ENCODE measurements around the gene NKX2-3. TPM values are rescaled to one million over a fixed set of nuclear protein-coding genes. Genes with fewer than 3 reads are reported as not detected.

Gene NKX2-3
- total RNA-seq, 1 donor from 2014 or later, result not detected

GRCh38 chr10:99527526-99528493 lies 4.9 kb upstream of the NKX2-3 start:
- no peak for DNase-seq (ENCODE audit: low read depth)
- no peak overlapping the region for H3K4me3 ChIP-seq (ENCODE audit: low read depth, low read length)
- no peak for TF ChIP-seq CTCF (conservative IDR thresholded peaks at IDR 0.05; ENCODE audit: low read depth, low read length)

DNA sequence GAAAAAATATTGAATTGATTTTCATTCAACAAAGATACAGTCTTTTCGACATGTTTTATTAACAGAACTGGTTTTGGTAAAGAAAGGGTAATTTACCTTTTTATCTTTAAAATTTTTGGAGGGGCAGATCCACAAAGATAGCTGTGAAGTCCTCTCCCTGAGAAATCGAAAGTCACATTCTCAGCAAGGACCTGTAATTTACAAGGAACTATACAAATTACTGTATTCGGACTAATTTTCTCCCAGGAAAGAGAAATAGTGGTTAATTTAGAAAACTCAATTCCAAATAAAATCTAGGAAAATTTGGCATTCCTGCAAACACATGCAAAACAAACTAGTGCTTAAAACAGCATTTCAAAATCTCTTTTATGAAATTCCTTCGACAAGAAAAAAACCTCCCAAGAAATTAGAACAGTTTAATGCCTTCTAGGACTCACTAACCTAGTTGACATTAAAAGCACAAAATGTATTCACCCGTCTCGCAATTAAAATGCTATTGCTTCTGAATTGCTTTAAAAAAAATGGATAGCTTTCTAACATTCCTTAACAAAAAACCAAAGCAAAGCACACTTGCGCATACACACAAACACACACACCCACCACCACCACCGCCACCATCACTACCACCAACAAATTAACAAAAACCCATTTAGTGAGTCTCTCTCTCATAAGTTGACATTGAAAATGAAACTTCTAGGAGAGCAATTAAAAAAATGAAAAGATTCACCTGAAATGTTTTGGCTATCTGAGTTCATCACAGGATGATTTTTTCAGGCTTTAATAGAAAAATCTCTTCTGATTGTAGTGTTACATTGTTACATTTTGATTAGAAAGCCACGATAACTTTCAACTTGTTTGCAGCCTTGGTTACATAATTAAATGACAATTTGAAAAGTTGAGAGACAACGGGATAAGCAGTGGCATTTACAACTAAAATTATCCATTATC lies 4.0 kb upstream of the NKX2-3 start:
- H3K4me3 ChIP-seq (ENCODE audit: low read depth, low read length), result no peak overlapping the region
- no peak for DNase-seq (ENCODE audit: low read depth)
- TF ChIP-seq CTCF (conservative IDR thresholded peaks at IDR 0.05; ENCODE audit: low read depth, low read length), result no peak

DNA sequence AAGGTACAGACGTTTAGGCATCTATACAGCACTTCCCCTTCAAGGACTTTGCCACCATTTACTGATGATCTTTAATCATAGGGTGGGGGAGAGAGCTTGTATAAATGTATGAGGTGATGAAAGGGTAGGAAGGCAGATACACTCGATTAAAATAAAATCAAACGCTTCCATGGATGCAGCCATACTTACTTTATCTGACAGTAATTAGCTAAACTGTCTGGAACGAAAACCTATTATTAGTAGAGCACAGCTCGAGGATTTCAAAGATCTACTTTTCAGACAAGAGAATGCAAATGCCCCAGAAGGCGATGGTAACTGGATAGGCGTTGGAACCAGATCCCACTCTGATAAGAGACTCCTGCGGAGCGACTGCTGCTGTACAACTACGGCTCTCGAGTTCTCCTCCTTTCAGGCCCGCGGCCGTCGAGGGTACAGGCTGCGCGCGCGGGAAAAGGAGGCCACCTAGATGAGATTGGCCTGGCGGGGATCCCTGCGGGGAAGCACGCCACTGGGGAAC lies 3.1 kb upstream of the NKX2-3 start:
- no peak for DNase-seq (ENCODE audit: low read depth)
- TF ChIP-seq CTCF (conservative IDR thresholded peaks at IDR 0.05; ENCODE audit: low read depth, low read length), result no peak
- no peak overlapping the region for H3K4me3 ChIP-seq (ENCODE audit: low read depth, low read length)

DNA sequence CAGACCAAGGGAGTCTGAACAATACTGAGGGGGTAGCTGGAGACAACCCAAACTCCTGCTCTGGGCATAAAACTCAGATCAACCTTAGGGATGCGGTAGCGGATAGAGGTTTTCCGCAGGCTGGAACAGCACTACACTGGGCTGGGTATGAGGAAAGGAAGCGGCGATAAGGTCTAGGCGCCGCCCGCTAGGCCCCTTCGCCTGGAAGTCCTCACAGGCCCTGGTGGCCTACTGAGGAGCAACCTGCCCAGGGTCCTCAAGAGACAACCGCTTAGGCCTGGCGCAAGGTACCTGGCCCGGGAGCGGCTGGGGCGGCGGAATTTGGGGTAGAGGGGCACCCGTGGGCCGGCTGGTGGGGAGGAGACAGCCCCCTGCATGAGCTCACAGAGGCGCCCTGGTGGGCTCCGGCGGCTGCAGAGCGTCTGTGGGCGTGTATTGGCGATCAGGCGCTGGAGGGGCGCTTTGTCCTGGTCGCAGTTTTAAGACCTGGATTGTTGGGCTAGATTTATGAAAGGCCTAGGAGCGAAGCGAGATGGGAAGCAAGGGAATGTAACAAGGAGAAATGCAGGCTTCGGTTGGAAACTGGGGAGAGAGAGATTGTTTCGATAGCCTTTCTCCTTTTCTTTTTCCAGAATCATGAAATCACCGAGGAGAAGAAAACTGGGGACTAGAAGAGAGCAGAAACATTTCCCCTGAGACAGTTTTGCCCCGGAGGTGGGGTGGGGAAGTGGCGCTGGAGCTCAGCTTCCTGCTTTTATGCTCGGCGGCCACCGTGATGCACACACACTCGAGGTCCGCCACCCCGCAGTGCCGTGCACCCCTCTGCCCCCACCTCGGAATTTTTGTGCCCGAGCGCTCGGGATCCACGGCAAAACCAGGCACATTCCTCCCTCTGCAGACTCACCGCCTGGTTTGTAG lies 2.4 kb upstream of the NKX2-3 start:
- no peak overlapping the region for H3K4me3 ChIP-seq (ENCODE audit: low read depth, low read length)
- no peak for TF ChIP-seq CTCF (conservative IDR thresholded peaks at IDR 0.05; ENCODE audit: low read depth, low read length)
- DNase-seq (ENCODE audit: low read depth), result no peak

- no peak overlapping the region for H3K4me3 ChIP-seq (ENCODE audit: low read depth, low read length)
- no peak for TF ChIP-seq CTCF (conservative IDR thresholded peaks at IDR 0.05; ENCODE audit: low read depth, low read length)
- DNase-seq (ENCODE audit: low read depth), result no peak
These were observed 1.6 kb upstream of the NKX2-3 start for GRCh38 chr10:99531026-99531695.

All from epithelial cell of proximal tubule (primary cell).